ENCODE data around the gene C13orf42. TPM values are rescaled to one million over a fixed set of nuclear protein-coding genes. Genes with fewer than 3 reads are reported as not detected.
"Not testable (repeated sequence)": the region's sequence is repeated elsewhere in the genome, so short reads cannot be mapped to it uniquely, and the experiment has no call there.

Gene C13orf42
- total and polyA plus RNA-seq, 9 donors: 0.04 TPM; not detected in 8

DNA sequence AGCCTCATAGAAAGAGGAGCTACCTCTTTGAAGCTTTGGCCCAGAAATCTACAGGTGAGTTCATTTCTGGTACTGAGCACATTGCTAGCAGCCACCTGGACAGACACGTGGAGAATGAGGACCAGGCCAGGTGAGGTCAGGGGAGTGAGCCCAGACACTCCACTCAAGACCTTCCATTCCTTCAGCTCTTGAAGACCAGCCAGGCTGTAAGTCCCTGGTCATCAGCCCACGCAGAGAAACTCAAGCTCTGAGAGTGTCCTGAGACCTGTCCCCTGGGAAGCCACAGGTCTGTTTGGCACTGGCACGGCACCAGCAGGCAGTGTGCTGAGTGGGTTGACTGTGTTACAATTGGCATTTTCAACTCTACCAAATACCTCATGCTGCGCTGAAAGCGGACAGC is 27.4 kb downstream of the C13orf42 start:
- Histone ChIP-seq H3K27ac (no peak overlapping the region), H3K4me1 (ENCODE audit: insufficient read depth) (no peaks in the 10 kb centered on the region), H3K4me3 (no peak overlapping the region), H3K36me3 (no peaks in the 10 kb centered on the region), H3K9me3 (no peaks in the 10 kb centered on the region), H3K27me3 (no peaks in the 10 kb centered on the region)
- TF ChIP-seq POLR2A (IDR thresholded peaks at IDR 0.05): no peak
- TF ChIP-seq, protein P1, sequence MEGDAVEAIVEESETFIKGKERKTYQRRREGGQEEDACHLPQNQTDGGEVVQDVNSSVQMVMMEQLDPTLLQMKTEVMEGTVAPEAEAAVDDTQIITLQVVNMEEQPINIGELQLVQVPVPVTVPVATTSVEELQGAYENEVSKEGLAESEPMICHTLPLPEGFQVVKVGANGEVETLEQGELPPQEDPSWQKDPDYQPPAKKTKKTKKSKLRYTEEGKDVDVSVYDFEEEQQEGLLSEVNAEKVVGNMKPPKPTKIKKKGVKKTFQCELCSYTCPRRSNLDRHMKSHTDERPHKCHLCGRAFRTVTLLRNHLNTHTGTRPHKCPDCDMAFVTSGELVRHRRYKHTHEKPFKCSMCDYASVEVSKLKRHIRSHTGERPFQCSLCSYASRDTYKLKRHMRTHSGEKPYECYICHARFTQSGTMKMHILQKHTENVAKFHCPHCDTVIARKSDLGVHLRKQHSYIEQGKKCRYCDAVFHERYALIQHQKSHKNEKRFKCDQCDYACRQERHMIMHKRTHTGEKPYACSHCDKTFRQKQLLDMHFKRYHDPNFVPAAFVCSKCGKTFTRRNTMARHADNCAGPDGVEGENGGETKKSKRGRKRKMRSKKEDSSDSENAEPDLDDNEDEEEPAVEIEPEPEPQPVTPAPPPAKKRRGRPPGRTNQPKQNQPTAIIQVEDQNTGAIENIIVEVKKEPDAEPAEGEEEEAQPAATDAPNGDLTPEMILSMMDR (IDR thresholded peaks at IDR 0.05): no peak
- no peak for TF ChIP-seq EP300 (IDR thresholded peaks at IDR 0.05)
- intact Hi-C loops (cut with DNase I): no loop called here
- WGBS, 3 donors: 87 to 93% (median 91%) methylated on average over 5 of the region's 5 CpGs
- no peak for DNase-seq

DNA sequence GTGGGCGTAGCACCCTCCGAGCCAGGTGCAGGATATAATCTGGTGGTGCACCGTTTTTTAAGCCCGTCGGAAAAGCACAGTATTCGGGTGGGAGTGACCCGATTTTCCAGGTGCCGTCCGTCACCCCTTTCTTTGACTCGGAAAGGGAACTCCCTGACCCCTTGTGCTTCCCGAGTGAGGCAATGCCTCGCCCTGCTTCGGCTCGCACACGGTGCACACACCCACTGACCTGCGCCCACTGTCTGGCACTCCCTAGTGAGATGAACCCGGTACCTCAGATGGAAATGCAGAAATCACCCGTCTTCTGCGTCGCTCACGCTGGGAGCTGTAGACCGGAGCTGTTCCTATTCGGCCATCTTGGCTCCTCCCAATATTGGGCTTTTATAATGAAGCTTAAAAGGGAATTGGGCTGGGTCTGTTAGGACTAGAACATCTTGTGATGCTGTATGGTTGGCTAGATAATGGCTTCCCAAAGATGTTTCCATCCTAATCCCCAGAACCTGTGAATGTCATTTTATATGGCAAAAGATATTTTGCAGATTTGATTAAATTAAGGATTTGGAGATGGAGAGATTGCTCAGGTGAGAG is 30.5 kb downstream of the C13orf42 start:
- H3K36me3 ChIP-seq; DNase-seq; H3K4me3 ChIP-seq; H3K27me3 ChIP-seq; H3K4me1 ChIP-seq (ENCODE audit: insufficient read depth); H3K9me3 ChIP-seq; intact Hi-C loops (cut with DNase I); H3K27ac ChIP-seq: not testable (repeated sequence)
- WGBS, 3 donors: 82 to 94% (median 91%) methylated on average over 6 to 7 of the region's 23 CpGs

DNA sequence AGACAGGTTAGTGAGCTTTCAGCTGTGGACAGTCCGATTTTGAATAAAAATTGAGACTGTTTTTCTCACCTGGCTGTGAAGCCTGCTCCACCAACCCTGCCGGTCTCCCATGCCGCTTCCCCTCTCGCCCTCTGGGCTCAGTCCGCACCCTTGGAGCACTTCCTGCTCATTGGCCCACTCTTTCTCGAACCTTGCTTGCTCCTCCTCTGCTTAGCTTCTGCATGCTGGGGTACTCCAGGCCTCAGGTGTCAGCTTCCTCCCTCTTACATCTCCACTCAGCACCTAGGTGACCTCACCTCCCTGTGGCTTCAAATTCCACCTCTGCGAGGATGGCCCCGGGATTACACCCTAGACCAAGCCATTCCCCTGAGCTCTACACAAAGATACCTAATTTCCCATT is 39.6 kb downstream of the C13orf42 start:
- TF ChIP-seq, protein P1 (IDR thresholded peaks at IDR 0.05): no peak
- TF ChIP-seq EP300 (IDR thresholded peaks at IDR 0.05): no peak
- TF ChIP-seq POLR2A (IDR thresholded peaks at IDR 0.05): no peak
- Histone ChIP-seq H3K9me3 (no peaks in the 10 kb centered on the region), H3K4me1 (ENCODE audit: insufficient read depth) (no peaks in the 10 kb centered on the region), H3K36me3 (no peaks in the 10 kb centered on the region), H3K27me3 (no peaks in the 10 kb centered on the region), H3K4me3 (no peak overlapping the region), H3K27ac (no peak overlapping the region)
- DNase-seq: no peak
- 84 to 87% (median 87%) methylated on average over 8 of the region's 8 CpGs for WGBS, 3 donors
- intact Hi-C loops (cut with DNase I): no loop called here

DNA sequence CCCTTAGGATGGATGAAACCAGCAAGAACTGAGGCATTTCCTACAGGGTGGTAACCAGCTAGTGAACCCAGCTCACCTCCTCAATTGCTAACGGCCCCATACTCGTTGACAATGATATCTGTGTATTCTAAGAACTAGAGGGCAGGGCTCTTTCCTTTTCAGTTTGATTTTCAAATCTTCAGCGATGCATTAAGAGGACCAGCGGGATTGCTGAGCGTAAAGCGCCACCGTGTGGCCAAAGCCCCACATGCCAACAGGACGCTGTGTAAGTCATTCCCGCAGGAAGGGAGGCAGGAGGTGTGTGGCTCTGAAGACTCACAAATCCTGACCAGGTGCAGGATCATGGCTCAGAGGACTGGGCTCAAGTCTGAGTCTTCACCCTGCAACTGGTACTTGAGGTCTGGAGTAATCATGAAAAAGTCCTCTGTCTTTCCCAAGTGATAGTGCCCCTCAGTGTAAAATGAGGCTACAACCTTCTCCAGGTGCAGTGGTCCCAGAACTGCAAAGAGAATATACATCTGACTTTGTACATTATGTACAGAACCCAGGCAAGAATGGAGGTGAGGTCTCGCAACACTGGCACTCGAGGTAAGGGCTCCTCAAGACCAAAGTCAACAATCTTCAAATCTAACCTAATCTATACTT is 40.9 kb downstream of the C13orf42 start:
- WGBS, 3 donors: 9% methylated on average over 11 of the region's 11 CpGs
- Histone ChIP-seq H3K27me3 (no peaks in the 10 kb centered on the region), H3K27ac (no peak overlapping the region), H3K36me3 (no peaks in the 10 kb centered on the region), H3K9me3 (no peaks in the 10 kb centered on the region), H3K4me3 (no peak overlapping the region), H3K4me1 (ENCODE audit: insufficient read depth) (no peaks in the 10 kb centered on the region)
- peak; percentile 62 to 88 (median 79) for DNase-seq
- TF ChIP-seq, protein P1 (IDR thresholded peaks at IDR 0.05): peak; percentile 66 to 82 (median 72)
- TF ChIP-seq POLR2A (IDR thresholded peaks at IDR 0.05) (no peak), EP300 (IDR thresholded peaks at IDR 0.05) (no peak)
- intact Hi-C loops (cut with DNase I): no loop called here

DNA sequence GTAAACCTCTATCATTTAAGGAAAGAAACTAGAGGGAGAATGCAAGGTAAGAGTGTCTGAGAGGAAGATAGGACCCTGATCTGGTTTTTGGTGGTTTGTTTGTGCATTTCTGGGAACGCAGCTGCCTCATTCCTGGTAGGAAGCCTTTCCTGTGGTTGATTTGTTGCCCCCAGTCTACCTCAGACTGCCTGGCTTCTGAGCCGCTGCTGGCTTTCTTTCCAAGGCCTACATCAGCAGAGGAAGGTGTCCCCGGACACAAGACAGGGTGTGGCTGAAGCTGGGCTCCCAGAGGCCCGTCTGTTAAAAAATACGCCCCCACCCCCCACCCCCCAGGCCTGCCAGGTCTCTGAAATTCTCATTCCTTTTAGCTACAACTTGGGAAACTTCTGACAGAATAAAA is 42.6 kb downstream of the C13orf42 start:
- no peak overlapping the region for H3K27ac ChIP-seq
- WGBS, 3 donors: 36 to 75% (median 63%) methylated on average over 5 of the region's 5 CpGs
- no peak for DNase-seq
- H3K36me3 ChIP-seq: no peaks in the 10 kb centered on the region
- no peaks in the 10 kb centered on the region for H3K27me3 ChIP-seq
- H3K4me3 ChIP-seq: no peak overlapping the region
- H3K9me3 ChIP-seq: no peaks in the 10 kb centered on the region
- no peaks in the 10 kb centered on the region for H3K4me1 ChIP-seq (ENCODE audit: insufficient read depth)
- intact Hi-C loops (cut with DNase I): no loop called here
- TF ChIP-seq, protein P1 (IDR thresholded peaks at IDR 0.05): no peak
- no peak for TF ChIP-seq EP300 (IDR thresholded peaks at IDR 0.05)
- no peak for TF ChIP-seq POLR2A (IDR thresholded peaks at IDR 0.05)
